Activated CD4-positive, alpha-beta memory T cell treated with anti-CD3 and anti-CD28 coated beads for 36 hours (primary cell): ENCODE results near the gene DENND1B. TPM values are rescaled to one million over a fixed set of nuclear protein-coding genes. Genes with fewer than 3 reads are reported as not detected.

Source experiments
- CTCF ChIA-PET: fragments of 350-600 bp; sonication (Branson Sonifier 250); formaldehyde crosslinking; loops from one replicate; lab custom pipeline; 2021; ENCODE audit warnings: antibody characterized with exemption, inconsistent platforms; lab: Charles Lee
- POLR2A ChIA-PET: fragments of 350-600 bp; sonication (Branson Sonifier 250); formaldehyde crosslinking; loops from one replicate; lab custom pipeline; 2021; ENCODE audit warnings: antibody characterized with exemption; lab: Charles Lee
- DNase-seq: peaks from one replicate; pipeline ENCODE4 v3.0.0-alpha.2; 2020
- H3K27ac Mint-ChIP-seq: one replicate; pipeline ENCODE4 v1.8.0; 2021; ENCODE audit warnings: mixed read lengths
- H3K27me3 Mint-ChIP-seq: one replicate; pipeline ENCODE4 v1.8.0; 2021; ENCODE audit warnings: mixed read lengths
- H3K36me3 Mint-ChIP-seq: one replicate; pipeline ENCODE4 v1.8.0; 2021; ENCODE audit warnings: mixed read lengths
- H3K4me1 Mint-ChIP-seq: one replicate; pipeline ENCODE4 v1.8.0; 2021; ENCODE audit warnings: low read depth, mixed read lengths
- H3K4me3 Mint-ChIP-seq: one replicate; pipeline ENCODE4 v1.8.0; 2021; ENCODE audit warnings: mild to moderate bottlenecking, mixed read lengths
- H3K9me3 Mint-ChIP-seq: one replicate; pipeline ENCODE4 v1.8.0; 2021; ENCODE audit warnings: mixed read lengths
- intact Hi-C: fragments of 100-400 bp; cut with micrococcal nuclease; formaldehyde crosslinking; loops from one replicate; pipeline ENCODE4 v1.15.1; 2023
- total RNA-seq, 2 experiments: library from RNA; stranded (reverse); gene quantifications; one replicate each; pipeline ENCODE4 v1.2.3, GENCODE V29; 2021

The DENND1B gene, protein sequence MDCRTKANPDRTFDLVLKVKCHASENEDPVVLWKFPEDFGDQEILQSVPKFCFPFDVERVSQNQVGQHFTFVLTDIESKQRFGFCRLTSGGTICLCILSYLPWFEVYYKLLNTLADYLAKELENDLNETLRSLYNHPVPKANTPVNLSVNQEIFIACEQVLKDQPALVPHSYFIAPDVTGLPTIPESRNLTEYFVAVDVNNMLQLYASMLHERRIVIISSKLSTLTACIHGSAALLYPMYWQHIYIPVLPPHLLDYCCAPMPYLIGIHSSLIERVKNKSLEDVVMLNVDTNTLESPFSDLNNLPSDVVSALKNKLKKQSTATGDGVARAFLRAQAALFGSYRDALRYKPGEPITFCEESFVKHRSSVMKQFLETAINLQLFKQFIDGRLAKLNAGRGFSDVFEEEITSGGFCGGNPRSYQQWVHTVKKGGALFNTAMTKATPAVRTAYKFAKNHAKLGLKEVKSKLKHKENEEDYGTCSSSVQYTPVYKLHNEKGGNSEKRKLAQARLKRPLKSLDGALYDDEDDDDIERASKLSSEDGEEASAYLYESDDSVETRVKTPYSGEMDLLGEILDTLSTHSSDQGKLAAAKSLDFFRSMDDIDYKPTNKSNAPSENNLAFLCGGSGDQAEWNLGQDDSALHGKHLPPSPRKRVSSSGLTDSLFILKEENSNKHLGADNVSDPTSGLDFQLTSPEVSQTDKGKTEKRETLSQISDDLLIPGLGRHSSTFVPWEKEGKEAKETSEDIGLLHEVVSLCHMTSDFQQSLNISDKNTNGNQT
- 10 to 100 TPM; 12.5 to 15.6 TPM for total RNA-seq

DNA sequence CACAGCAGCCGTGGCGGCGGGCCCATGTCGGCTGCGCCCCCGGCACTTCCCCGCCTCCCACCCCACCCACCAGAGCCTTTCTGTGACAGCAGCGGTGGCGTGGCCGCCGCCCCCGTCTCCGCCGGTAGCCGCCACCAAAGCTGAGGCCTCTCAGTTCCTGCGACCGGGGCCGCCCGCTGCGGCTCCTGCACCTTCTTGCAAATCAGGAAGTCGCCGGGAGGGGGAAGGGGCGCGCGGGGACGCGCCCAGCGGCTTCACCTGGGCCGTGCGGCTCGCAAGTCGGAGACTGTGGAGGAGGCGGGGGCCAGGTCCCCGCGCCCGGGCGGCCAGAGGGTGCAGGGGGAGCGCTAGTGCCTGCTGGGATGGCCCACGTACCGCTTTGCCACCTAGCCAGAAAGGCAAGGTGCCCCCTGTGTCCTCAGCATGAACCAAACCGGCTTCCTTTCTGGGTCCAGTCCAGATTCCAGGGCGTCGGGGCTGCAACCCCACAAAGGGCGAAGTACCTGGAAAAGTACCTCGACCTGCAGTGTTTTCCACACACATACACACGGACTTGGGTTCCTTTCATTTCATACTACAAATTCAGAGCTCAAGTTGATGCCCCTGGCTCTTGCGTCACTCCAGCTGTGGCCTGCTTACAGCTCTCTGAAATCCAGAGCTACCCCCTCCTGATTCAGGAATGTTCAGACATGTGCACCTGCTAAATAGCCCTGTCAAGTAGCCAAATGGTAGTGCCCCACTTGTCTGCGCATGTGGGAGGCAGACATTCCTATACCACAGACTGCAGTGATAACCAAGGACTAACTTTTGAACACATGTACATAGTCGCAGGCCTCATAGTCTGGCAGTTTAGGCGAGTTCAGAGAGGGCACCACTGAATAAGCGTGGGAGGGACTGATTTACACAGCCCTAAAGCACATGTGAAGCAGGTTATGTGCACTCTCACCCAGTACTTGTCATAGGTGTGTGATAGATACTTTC, at the start of gene DENND1B:
DENND1B (minus strand) TSS at position 199 of the 981 bp plus-strand sequence. CDS start 325 bp downstream, outside the sequence.
- Mint-ChIP-seq H3K27ac (peak within 1 kb of the TSS; percentile 100), H3K4me1 (peaks cover 69% of the 10 kb centered on the region), H3K27me3 (no peaks in the 10 kb centered on the region), H3K9me3 (no peaks in the 10 kb centered on the region), H3K4me3 (peak within 1 kb of the TSS; percentile 92), H3K36me3 (peaks cover 11% of the 10 kb centered on the region)
- POLR2A ChIA-PET: interaction anchor here (0.5 to 1.5 kb wide), 5 partner anchors 12 to 127 kb away, joined by 3 to 5 read pairs (median 4); partner anchors contain the start of gene C1orf53
- peak; percentile 87 for DNase-seq
- intact Hi-C loops: loop anchor here (1.0 to 5.0 kb wide), 11 partner anchors 67 to 1162 kb away; partner anchors contain the start of gene C1orf53
- CTCF ChIA-PET: interaction anchor here (1.9 kb wide), 1 partner anchor 93 kb away, joined by 7 read pairs; no protein-coding TSS in a partner anchor

DNA sequence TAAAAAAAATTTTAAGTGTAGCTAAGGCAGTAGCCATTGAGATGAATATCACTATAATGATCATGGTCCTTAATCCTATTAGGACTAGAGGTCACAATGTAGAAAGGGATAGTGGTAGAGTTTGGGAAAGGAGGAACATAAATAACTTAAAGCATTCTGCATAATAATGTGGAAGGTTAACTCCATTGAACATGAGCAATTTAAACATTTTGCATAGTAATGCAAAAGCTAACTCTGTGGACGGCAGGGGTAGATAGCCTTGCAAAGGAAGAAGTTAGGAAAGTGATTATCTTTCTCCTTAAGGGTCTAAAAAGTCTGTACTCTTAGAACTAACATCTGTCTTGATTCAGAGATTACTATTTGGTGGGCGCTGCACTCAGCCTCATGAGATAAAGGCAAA, 39.0 kb upstream of the DENND1B start:
- no peak overlapping the region for H3K4me3 Mint-ChIP-seq
- H3K9me3 Mint-ChIP-seq: peaks cover 2% of the 10 kb centered on the region
- POLR2A ChIA-PET: no interaction called here
- DNase-seq: no peak
- CTCF ChIA-PET: no interaction called here
- H3K27me3 Mint-ChIP-seq: no peaks in the 10 kb centered on the region
- intact Hi-C loops: no loop called here
- H3K27ac Mint-ChIP-seq: no peak overlapping the region
- H3K4me1 Mint-ChIP-seq: no peaks in the 10 kb centered on the region
- H3K36me3 Mint-ChIP-seq: no peaks in the 10 kb centered on the region

DNA sequence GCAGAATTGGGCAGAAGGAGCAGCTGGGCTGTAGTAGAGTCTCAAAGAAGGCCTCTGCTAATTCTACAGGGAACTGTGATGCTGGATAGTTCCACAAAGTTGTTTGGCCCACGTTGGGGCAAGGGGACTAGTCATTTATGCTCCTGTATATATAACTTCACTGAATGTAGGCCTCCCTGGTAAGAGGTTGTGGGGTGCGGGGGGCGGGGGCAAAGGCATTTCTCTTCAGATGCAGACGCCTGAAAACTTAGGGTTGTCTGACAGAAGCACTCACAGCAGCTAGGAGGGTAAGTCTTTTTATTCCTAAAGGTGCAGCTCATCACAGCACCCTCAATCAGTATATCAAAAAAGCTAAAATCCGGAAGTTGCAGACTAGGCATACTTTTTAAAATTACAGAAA, 38.5 kb upstream of the DENND1B start:
- POLR2A ChIA-PET: no interaction called here
- intact Hi-C loops: no loop called here
- Mint-ChIP-seq H3K27me3 (no peaks in the 10 kb centered on the region), H3K36me3 (no peaks in the 10 kb centered on the region), H3K27ac (no peak overlapping the region), H3K9me3 (peaks cover 2% of the 10 kb centered on the region), H3K4me1 (no peaks in the 10 kb centered on the region), H3K4me3 (no peak overlapping the region)
- no peak for DNase-seq
- CTCF ChIA-PET: interaction anchor here (1.3 kb wide), 1 partner anchor 55 kb away, joined by 3 read pairs; no protein-coding TSS in a partner anchor

DNA sequence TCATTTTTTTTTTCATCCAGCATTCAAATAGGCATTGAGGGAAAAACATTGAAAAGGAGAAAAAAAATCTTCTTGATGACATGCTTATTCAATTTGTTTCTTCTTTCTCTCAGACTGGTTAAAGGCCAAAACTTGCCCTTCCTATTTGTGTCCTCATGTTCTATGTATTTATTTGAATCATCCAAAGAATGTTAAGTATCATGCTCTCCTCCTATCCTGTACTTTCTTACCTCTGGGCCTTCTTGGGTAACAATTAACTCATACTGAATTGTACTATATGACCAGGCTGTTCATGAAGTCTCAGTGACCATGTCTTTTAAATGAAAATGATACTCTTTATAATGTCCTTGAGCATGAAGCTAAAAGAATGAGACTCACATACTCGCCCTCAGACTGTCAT, 36.5 kb upstream of the DENND1B start:
- Mint-ChIP-seq H3K27ac (no peak overlapping the region), H3K27me3 (no peaks in the 10 kb centered on the region), H3K36me3 (no peaks in the 10 kb centered on the region), H3K9me3 (peaks cover 2% of the 10 kb centered on the region), H3K4me1 (no peaks in the 10 kb centered on the region), H3K4me3 (no peak overlapping the region)
- CTCF ChIA-PET: interaction anchor here (0.7 kb wide), 1 partner anchor 353 kb away, joined by 6 read pairs; no protein-coding TSS in a partner anchor
- no peak for DNase-seq
- POLR2A ChIA-PET: no interaction called here
- intact Hi-C loops: no loop called here

DNA sequence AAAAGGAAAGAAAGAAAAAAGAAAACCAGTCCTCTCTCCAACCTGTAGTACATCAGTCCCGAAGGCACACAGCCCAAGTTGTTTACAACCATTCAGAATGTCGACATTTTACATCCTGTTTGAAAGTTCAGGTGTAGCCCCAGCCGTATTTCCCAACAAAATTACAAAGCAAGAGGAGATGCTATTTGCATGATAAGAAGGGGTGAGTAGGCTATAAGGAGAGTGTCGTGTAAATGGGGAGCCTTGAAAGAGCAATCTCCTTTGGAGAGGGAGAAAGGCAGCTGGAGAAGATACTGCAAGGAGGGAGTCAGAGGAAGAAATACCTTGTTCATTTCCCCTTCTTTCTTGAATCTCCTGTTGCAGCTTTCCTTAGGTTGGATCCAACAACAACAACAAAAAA, 35.5 kb upstream of the DENND1B start:
- H3K36me3 Mint-ChIP-seq: no peaks in the 10 kb centered on the region
- intact Hi-C loops: no loop called here
- ChIA-PET CTCF (interaction anchor here (0.7 kb wide), 1 partner anchor 352 kb away, joined by 6 read pairs; no protein-coding TSS in a partner anchor), POLR2A (no interaction called here)
- no peaks in the 10 kb centered on the region for H3K4me1 Mint-ChIP-seq
- no peak for DNase-seq
- H3K9me3 Mint-ChIP-seq: peaks cover 2% of the 10 kb centered on the region
- no peak overlapping the region for H3K27ac Mint-ChIP-seq
- no peak overlapping the region for H3K4me3 Mint-ChIP-seq
- H3K27me3 Mint-ChIP-seq: no peaks in the 10 kb centered on the region

DNA sequence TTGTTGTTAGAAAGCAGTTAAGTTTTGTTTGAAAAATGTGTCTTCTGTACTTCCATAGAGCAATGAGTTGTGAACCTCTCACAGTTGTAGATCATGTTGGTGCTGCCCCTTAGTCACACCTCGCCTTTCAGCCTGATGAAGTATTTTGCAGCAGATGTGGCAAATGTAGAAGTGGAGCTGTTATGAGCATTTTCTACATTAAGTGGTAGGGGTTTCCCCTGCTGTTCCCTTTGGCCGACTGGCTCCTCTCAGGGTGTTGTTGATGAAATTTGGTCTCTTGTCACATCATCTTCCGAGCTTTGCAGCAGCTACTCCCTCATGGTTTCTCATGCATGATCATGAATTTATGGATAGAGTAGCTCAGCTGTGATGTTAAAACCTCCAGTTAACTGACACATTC, 33.6 kb upstream of the DENND1B start:
- Mint-ChIP-seq H3K36me3 (no peaks in the 10 kb centered on the region), H3K4me1 (no peaks in the 10 kb centered on the region), H3K9me3 (peaks cover 2% of the 10 kb centered on the region), H3K27ac (no peak overlapping the region), H3K27me3 (no peaks in the 10 kb centered on the region), H3K4me3 (no peak overlapping the region)
- intact Hi-C loops: no loop called here
- ChIA-PET POLR2A (no interaction called here), CTCF (interaction anchor here (1.1 kb wide), 1 partner anchor 92 kb away, joined by 3 read pairs; no protein-coding TSS in a partner anchor)
- DNase-seq: no peak

DNA sequence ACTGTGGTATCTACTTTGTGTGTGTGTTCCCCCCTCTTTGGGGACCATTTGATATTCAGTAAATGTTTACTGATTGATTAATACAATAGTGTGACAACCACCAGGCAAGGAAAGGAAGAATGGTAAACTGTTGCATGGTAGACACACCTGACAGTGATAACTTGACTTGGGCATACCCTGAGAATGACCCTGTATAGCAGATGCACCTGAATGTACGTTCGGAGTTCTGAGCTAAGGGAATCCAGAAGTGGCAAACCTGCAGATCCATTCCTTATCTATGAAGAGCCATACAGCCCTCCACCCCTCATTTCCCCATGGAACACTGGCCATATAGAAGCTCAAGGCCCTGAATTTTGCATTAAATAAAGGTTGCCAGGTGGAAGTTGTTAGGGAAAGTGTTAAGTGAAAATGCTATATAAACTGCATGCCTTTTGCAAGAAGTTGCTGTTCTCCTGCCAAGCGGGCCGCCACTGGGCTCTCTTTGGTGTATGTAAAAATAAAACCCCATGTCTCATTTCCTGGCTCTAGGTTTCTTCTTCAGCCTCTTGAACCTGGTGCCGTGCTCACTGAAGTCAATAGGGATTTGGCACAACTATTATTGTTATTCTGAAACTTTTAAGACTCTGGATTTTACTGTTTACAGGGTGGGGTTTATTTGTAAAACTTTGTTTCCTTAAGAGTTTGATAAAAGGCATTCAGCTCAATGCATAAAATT, 32.6 kb upstream of the DENND1B start:
- ChIA-PET CTCF (interaction anchor here (1.1 to 1.8 kb wide), 2 partner anchors 61 to 91 kb away, joined by 3 to 5 read pairs; no protein-coding TSS in a partner anchor), POLR2A (no interaction called here)
- intact Hi-C loops: no loop called here

DNA sequence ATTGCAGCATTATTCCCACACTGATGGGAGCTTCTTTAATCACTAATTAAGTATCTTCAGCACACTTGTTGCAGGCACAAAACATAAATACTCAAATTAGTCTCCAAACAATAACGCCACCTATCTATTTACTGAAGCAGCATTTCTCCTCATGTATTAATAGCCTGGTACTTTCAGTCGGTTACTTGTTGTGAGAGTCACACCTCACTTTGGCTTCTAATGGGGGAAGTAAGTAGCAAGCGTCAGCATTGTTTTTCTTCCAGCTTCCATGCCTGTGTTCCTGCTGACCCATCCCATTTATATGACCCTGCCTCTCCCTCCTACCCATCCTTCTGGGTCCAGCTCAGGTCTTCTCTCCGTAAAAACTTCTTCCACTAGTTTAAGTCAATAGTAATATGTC, 31.9 kb upstream of the DENND1B start:
- ChIA-PET POLR2A (interaction anchor here (0.6 kb wide), 1 partner anchor 58 kb away, joined by 5 read pairs; no protein-coding TSS in a partner anchor), CTCF (interaction anchor here (1.8 kb wide), 1 partner anchor 62 kb away, joined by 5 read pairs; no protein-coding TSS in a partner anchor)
- intact Hi-C loops: no loop called here
- H3K9me3 Mint-ChIP-seq: no peaks in the 10 kb centered on the region
- H3K27ac Mint-ChIP-seq: no peak overlapping the region
- no peak for DNase-seq
- H3K27me3 Mint-ChIP-seq: no peaks in the 10 kb centered on the region
- no peaks in the 10 kb centered on the region for H3K36me3 Mint-ChIP-seq
- H3K4me3 Mint-ChIP-seq: no peak overlapping the region
- no peaks in the 10 kb centered on the region for H3K4me1 Mint-ChIP-seq

More for the DNA sequence above, 32.6 kb upstream of the DENND1B start:
- no peaks in the 10 kb centered on the region for H3K4me1 Mint-ChIP-seq
- no peak for DNase-seq
- no peak overlapping the region for H3K4me3 Mint-ChIP-seq
- no peak overlapping the region for H3K27ac Mint-ChIP-seq
- H3K27me3 Mint-ChIP-seq: no peaks in the 10 kb centered on the region
- no peaks in the 10 kb centered on the region for H3K36me3 Mint-ChIP-seq
- no peaks in the 10 kb centered on the region for H3K9me3 Mint-ChIP-seq

DNA sequence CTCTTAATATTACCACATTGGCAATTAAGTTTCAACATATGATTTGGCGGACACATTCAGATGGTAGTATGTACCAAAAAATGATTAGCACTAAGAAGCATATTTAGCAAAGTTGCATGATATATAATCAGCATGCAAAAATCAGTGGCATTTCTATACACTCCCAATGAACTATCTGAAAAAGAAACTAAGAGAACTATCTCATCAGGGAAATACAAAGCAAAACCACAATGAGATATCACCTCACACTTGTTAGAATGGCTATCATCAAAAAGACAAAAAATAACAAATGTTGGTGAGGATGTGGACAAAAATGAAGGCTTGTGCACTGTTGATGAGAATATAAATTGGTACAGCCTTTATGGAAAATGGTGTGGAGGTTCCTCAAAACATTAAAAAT, 31.4 kb upstream of the DENND1B start:
- Mint-ChIP-seq H3K27me3 (no peaks in the 10 kb centered on the region), H3K9me3 (peaks cover 3% of the 10 kb centered on the region), H3K36me3 (no peaks in the 10 kb centered on the region), H3K27ac (no peak overlapping the region), H3K4me3 (no peak overlapping the region), H3K4me1 (no peaks in the 10 kb centered on the region)
- intact Hi-C loops: no loop called here
- no peak for DNase-seq
- POLR2A ChIA-PET: interaction anchor here (0.6 kb wide), 1 partner anchor 58 kb away, joined by 5 read pairs; no protein-coding TSS in a partner anchor
- CTCF ChIA-PET: interaction anchor here (1.8 kb wide), 1 partner anchor 62 kb away, joined by 5 read pairs; no protein-coding TSS in a partner anchor

DNA sequence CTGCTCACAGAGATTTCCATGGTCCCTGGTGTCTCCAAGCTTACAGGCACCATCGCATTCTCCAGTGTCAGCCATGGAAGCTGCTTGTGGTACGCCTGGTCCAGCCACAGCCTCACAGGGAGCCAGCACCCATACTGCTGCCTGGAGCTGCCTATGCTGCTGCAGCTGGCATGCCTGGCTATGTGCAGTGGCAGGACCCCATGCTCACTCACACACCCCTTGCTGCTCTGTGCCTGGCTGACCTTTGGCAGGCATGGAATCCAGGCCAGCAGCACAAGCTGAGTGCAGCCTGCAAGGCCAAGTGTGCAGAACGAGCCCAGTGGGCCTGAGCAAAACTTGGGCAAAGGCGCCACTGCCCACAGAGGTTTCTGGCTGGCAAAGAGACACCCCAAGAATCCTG, 26.4 kb upstream of the DENND1B start:
- peaks cover 12% of the 10 kb centered on the region for H3K36me3 Mint-ChIP-seq
- POLR2A ChIA-PET: no interaction called here
- H3K4me3 Mint-ChIP-seq: no peak overlapping the region
- intact Hi-C loops: no loop called here
- DNase-seq: no peak
- H3K27me3 Mint-ChIP-seq: peaks cover 1% of the 10 kb centered on the region
- no peak overlapping the region for H3K27ac Mint-ChIP-seq
- peaks cover 28% of the 10 kb centered on the region for H3K9me3 Mint-ChIP-seq
- CTCF ChIA-PET: no interaction called here
- H3K4me1 Mint-ChIP-seq: no peaks in the 10 kb centered on the region

DNA sequence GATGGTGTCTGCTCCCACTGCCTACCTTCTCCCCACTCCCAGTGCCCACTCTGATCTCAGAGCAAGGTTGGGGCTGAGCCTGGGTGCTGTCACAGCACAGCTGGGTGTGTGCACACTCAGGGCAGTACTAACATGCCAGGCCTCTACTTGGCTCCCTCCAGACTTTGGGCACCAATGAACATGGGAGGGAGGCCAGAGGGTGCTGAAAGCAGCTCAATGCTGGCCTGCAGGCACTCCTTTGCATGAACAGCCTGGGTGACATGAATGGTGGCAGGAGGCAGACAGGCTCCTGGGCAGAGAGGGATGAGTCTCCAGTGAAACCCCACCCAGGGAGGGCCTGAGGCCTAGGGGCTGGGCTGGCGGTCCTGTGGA, 25.8 kb upstream of the DENND1B start:
- POLR2A ChIA-PET: no interaction called here
- Mint-ChIP-seq H3K9me3 (peaks cover 33% of the 10 kb centered on the region), H3K27ac (no peak overlapping the region), H3K4me3 (no peak overlapping the region), H3K36me3 (peaks cover 18% of the 10 kb centered on the region), H3K27me3 (peaks cover 1% of the 10 kb centered on the region), H3K4me1 (no peaks in the 10 kb centered on the region)
- intact Hi-C loops: no loop called here
- no peak for DNase-seq
- CTCF ChIA-PET: no interaction called here
